Peyer's patch (tissue), 4 donors: ENCODE data around the gene NXPH4. TPM values are rescaled to one million over a fixed set of nuclear protein-coding genes. Genes with fewer than 3 reads are reported as not detected.
A peak's percentile ranks its signal among the peaks of the same experiment; 100 is the strongest.

ENCODE experiments used
- DNase-seq, 3 donors: peaks; one replicate each; pipeline ENCODE4 v3.0.0-alpha.2; 2017 to 2019
- H3K27ac ChIP-seq, 4 donors: fragments of 200-600 bp; sonication (generic); one replicate each; pipeline ENCODE4 v1.5.1; 2016 to 2019
- H3K27me3 ChIP-seq, 2 donors: fragments of 200-600 bp; sonication (generic); one replicate each; pipeline ENCODE4 v1.5.1; 2019
- H3K36me3 ChIP-seq, 3 donors: fragments of 200-600 bp; sonication (generic); one replicate each; pipeline ENCODE4 v1.5.1; 2016 to 2019
- H3K4me1 ChIP-seq, 4 donors: fragments of 200-600 bp; sonication (generic); one replicate each; pipeline ENCODE4 v1.5.1; 2016 to 2019
- H3K4me3 ChIP-seq, 4 donors: fragments of 200-600 bp; sonication (generic); 1 replicate in 3 of 4; 2 replicates in 1 of 4; pipeline ENCODE4 v1.5.1; 2016 to 2019; ENCODE audit warnings: mild to moderate bottlenecking in 1 of 4
- H3K9me3 ChIP-seq, 4 donors: fragments of 200-600 bp; sonication (generic); one replicate each; pipeline ENCODE4 v1.5.1; 2016 to 2019; ENCODE audit warnings: mild to moderate bottlenecking in 1 of 4
- CTCF ChIP-seq, 6 experiments: fragments of 450-650 bp in 4 of 6; fragments of 200-600 bp in 2 of 6; sonication (generic) in 1 of 6; IDR thresholded peaks; one replicate each; pipeline ENCODE4 v1.5.1; 2017 to 2019; ENCODE audit warnings: antibody characterized with exemption in 6 of 6, mild to moderate bottlenecking in 3 of 6, moderate library complexity in 1 of 6
- POLR2A ChIP-seq, 2 donors: fragments of 450-650 bp; IDR thresholded peaks; one replicate each; pipeline ENCODE4 v1.5.1; 2017; ENCODE audit warnings: antibody characterized with exemption in 2 of 2, mild to moderate bottlenecking in 2 of 2, moderate library complexity in 2 of 2
- total RNA-seq, 4 donors: library from RNA; depleted of rRNA; stranded (reverse); fragments of >200 nt; gene quantifications; one replicate each; pipeline ENCODE4 v1.1.0, GENCODE V29; 2016

NXPH4 gene
- total RNA-seq, 4 donors from 2014 or later: not detected

- Histone ChIP-seq H3K4me1 (peaks cover 0 to 19% (median 15%) of the 10 kb centered on the region in 4 donors), H3K4me3 (no peak overlapping the region), H3K36me3 (no peaks in the 10 kb centered on the region), H3K27ac (no peak overlapping the region), H3K27me3 (peaks cover 0 to 66% of the 10 kb centered on the region in 2 donors), H3K9me3 (peaks cover 0 to 7% (median 0%) of the 10 kb centered on the region in 4 donors)
- no peak for DNase-seq
- no peak for TF ChIP-seq POLR2A (IDR thresholded peaks at IDR 0.05)
- TF ChIP-seq CTCF (IDR thresholded peaks at IDR 0.05): no peak
Observed at GRCh38 chr12:57224278-57224972, 7.8 kb downstream of the NXPH4 start.

- H3K27me3 ChIP-seq: peaks cover 0 to 59% of the 10 kb centered on the region in 2 donors
- no peak overlapping the region for H3K27ac ChIP-seq
- TF ChIP-seq CTCF (IDR thresholded peaks at IDR 0.05): peak; percentile 13 to 74 (median 62)
- TF ChIP-seq POLR2A (IDR thresholded peaks at IDR 0.05): no peak
- DNase-seq: peak; percentile 58 to 79 (median 74)
- peak overlapping the region in 1 of 4 donors; percentile 17 for H3K4me3 ChIP-seq
- peaks cover 0 to 7% (median 0%) of the 10 kb centered on the region in 4 donors for H3K9me3 ChIP-seq
- H3K4me1 ChIP-seq: peaks cover 0 to 21% (median 16%) of the 10 kb centered on the region in 4 donors
- H3K36me3 ChIP-seq: no peaks in the 10 kb centered on the region
Observed at GRCh38 chr12:57224973-57225679, 8.5 kb downstream of the NXPH4 start.

- no peak overlapping the region for H3K4me3 ChIP-seq
- H3K27me3 ChIP-seq: peaks cover 0 to 52% of the 10 kb centered on the region in 2 donors
- TF ChIP-seq POLR2A (IDR thresholded peaks at IDR 0.05): no peak
- no peak for TF ChIP-seq CTCF (IDR thresholded peaks at IDR 0.05)
- peaks cover 0 to 27% (median 21%) of the 10 kb centered on the region in 4 donors for H3K4me1 ChIP-seq
- H3K36me3 ChIP-seq: no peaks in the 10 kb centered on the region
- DNase-seq: no peak
- H3K9me3 ChIP-seq: peaks cover 0 to 7% (median 0%) of the 10 kb centered on the region in 4 donors
- no peak overlapping the region for H3K27ac ChIP-seq
Observed at GRCh38 chr12:57225680-57226210, 9.2 kb downstream of the NXPH4 start.

- Histone ChIP-seq H3K4me3 (no peak overlapping the region), H3K27me3 (peaks cover 0 to 42% of the 10 kb centered on the region in 2 donors), H3K36me3 (peaks cover 0 to 4% (median 0%) of the 10 kb centered on the region in 3 donors), H3K27ac (no peak overlapping the region), H3K4me1 (peaks cover 0 to 32% (median 23%) of the 10 kb centered on the region in 4 donors), H3K9me3 (peaks cover 0 to 7% (median 0%) of the 10 kb centered on the region in 4 donors)
- DNase-seq: no peak
- TF ChIP-seq POLR2A (IDR thresholded peaks at IDR 0.05): no peak
- no peak for TF ChIP-seq CTCF (IDR thresholded peaks at IDR 0.05)
Observed at GRCh38 chr12:57226588-57227314, 10.2 kb downstream of the NXPH4 start.
